Measurements from ENCODE around the gene AQP7.
"Not testable (repeated sequence)": the region's sequence is repeated elsewhere in the genome, so short reads cannot be mapped to it uniquely, and the experiment has no call there.

Gene AQP7

DNA sequence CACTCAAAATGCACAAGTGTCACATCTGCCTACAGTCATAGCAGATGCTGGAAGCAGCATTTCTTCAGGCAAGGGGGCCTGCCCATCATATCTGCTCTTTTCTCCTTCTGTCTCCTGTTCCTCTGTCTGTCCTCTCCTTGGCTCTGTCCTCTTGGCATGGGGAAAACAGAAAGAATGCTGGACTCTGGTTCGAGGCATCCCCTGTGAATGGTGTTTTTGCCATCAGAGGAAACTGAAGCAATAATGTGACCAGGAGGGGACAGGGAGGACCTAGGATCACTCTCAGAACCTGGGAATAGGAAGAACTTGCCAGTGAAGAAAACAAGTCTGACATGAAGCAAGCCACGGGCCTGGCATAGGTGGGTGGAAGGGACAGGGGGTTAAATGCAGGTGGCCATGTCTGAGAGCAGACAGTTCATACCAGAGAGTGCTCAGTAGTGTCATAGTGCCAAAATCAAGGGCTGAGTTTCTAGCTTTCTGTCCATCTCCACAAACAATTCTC lies 35.3 kb downstream of the AQP7 start:
- no peak for DNase-seq

DNA sequence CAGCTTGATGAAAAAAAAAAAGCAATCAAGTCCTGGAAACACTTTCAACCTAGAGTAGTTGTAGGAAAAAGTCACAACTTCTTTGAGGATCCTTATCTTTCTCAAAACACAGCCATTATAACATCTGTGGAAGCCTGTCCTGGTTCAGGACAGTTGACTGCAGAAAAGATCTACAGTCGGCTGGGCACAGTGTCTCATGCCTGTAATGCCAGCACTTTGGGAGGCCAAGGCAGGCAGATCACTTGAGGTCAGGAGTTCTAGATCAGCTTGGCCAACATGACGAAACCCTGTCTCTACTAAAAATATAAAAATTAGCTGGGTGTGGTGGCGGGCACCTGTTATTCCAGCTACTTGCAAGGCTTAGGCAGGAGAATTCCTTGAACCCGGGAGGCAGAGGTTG lies 37.6 kb downstream of the AQP7 start:
- DNase-seq: not testable (repeated sequence)

DNA sequence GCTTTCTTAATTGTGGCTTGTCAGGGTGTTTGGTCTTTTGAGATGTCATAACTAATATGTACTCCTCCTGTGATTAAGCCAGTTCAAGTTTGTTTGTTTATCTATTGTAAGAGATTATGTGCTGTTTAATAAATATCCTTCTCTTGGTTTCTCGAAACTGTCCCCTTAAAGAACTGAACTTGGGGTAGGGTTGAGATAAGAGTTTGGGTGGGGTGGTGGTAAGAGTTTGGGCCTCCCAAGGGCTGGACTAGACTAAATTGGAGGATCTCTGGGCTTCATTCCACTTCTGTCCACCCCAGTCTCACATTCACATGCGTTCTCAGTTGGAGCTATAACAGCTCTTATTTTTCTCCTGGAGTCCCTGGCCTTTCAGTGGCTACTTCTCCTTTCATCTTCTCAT lies 38.2 kb downstream of the AQP7 start:
- DNase-seq: no peak

DNA sequence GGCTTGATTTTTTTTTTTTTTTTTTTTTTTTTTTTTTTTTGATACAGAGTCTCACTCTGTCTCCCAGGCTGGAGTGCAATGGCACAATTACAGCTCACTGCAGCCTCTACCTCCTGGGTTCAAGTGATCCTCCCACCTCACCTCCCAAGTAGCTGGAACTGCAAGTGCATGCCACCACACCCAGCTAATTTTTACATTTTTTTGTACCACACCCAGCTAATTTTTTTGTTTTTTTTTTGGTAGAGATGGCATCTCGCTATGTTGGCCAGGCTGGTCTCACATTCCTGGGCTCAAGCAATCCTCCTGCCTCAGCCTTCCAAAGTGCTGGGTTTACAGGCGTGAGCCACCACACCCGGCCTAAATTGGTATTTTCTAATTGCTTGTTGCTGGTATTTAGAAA lies 43.7 kb downstream of the AQP7 start:
- not testable (repeated sequence) for DNase-seq

DNA sequence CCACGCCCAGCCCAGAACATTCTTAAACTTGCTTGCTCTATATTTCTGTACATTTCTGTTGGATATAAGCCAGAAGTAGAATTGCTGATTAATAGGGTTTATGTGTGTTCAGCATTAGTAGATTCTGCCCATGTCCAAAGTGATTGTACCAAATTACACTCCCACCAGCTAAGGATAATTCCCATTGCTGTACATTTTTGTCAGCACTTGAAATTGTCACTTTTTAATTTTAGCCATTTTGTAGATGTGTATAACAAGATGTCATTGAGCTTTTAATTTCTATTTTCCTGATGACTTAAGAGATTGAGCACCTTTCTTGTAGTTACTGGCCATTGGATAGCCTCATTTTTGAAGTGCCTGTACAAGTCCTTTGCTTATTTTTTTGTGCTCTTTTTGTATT lies 46.4 kb downstream of the AQP7 start:
- no peak for DNase-seq

DNA sequence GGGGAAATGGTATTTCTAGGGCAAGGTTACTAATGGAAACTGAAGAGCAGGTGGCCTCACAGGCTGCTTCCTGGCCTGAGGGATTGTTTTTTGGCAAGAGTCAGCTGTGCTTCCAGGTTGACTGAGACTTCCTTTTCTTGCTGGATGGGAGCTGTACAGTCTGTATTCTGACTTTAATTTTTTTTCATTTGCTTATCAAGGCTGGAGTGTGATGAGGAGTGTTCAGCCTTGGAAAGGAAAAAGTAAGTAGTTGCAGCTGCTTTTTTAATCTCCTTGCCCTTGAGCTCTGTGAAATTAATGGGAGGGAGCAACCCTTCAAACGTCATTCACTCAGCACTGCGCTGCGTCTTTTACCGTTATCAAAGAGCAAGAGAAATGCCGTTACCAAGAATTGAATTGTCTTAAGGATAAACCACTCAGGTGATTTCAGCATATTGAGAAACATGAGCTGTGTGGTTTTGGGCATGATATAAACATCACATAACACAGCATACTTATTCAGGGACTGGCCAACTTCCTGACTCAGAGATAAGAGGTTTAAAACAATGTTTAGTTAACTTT lies 47.6 kb downstream of the AQP7 start:
- no peak for DNase-seq

DNA sequence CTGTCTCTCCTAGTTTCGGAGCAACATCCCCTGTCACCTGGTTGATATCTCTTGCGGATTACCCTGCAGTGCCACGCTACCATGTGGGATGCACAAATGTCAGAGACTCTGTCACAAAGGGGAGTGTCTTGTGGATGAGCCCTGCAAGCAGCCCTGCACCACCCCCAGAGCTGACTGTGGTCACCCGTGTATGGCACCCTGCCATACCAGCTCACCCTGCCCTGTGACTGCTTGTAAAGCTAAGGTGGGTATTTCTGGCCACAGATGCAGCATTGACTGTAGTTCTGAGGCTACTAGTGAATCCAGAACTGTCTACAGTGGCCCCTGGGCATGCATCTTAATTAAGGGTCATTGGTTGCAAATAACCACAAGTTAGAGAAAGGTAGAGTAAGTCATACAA lies 50.8 kb downstream of the AQP7 start:
- DNase-seq: no peak

DNA sequence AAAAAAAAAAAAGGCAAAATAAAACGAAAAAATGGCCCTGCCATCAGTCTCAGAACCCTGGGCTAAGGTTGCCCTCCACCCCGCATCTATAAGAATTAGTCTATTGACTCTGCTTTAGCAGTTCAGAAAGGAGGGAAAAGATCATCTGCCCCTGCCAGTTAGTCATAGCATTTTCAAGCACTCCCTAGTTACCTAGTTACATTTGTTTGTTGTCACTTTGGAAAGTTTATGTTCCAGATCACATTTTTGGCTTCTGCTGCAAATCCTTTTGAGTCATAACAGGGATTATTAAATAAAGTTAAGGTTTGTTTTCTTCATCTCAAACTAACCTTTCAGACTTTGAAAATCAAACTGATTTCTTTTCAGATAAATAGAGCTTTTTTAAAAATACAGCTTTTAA lies 52.1 kb downstream of the AQP7 start:
- DNase-seq: no peak

DNA sequence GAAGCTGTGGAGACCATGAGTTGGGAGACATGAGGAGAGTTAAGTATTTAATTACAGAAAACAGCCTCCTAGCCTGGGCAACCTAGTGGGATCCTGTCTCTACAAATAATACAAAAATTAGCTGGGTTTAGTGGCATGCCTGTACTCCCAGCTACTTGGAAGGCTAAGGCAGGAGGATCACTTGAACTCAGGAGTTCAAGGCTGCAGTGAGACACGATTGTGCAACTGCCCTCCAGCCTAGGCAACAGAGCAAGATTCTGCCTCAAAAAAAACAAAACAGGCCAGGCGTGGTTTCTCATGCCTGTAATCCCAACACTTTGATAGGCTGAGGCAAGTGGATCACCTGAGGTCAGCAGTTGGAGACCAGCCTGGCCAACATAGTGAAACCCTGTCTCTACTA lies 52.6 kb downstream of the AQP7 start:
- no peak for DNase-seq

DNA sequence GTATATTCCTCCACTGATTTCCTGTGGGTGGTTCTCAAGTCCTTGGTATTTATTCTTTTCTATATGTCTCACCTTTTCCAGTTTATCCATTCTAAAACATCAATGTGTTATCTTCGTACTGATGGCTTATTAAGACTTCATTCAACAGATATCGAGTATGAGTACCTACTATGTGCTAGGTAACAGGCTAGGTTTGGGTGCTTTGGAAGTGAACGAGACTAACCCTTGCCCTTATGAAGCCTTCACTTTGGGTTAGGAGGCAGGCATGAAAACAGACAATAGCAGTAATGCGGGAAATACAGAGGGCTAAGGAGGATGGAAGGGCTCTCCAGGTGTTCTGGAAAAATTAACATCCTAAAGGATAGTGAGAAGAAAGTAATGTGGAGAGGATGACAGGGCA lies 53.4 kb downstream of the AQP7 start:
- no peak for DNase-seq

DNA sequence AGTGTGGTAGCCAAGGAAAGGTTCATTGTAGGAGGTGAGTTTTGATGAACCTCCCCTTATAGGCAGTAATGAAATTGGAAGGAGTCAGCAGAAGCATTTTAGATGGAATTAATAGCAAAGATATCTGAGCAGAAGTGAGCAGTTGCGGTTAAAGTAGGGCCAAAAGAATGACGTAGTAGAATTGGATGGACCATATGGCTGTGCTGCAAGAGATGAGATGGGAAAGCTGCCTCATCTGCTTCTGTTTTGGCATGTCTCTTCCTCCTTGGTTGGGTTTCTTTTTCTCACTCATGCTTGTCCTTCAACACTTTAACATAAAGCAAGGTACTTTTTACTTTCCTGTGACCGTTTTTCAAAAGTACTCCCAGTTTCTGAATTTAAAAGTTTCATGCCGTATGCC lies 55.8 kb downstream of the AQP7 start:
- DNase-seq: no peak

DNA sequence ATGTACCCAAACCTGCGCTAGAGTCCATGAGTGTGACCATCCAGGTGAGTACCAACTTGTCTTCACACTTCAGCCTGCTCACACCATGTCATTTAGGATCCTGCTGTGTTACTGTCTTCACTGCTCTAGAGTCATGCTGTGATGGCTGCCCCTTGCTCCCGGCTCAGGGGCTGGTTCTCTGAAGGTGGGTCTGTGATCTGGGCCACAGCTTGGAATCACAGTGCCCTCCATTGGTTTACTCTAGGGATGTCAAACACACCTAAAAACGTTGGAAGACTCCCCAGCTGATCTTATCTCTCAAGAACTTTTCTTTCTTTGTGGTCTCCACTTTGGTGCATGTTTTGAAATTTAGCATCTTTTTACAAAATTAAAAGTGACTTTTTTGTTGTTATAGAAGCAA lies 58.2 kb downstream of the AQP7 start:
- DNase-seq: no peak

DNA sequence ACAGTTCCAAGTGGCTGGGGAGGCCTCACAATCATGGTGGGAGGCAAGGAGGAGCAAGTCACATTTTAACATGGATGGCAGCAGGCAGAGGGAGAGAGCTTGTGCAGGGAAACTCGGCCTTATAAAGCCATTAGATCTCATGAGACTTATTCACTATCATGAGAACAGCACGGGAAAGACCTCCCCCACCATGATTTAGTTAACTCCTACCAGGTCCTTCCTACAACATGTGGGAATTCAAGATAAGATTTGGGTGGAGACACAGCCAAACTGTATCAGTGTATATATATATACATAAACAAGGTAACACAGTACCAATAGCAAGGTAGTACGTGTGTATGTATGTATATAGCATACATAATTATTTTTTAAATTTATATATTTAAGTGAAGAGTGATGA lies 61.2 kb downstream of the AQP7 start:
- DNase-seq: no peak

DNA sequence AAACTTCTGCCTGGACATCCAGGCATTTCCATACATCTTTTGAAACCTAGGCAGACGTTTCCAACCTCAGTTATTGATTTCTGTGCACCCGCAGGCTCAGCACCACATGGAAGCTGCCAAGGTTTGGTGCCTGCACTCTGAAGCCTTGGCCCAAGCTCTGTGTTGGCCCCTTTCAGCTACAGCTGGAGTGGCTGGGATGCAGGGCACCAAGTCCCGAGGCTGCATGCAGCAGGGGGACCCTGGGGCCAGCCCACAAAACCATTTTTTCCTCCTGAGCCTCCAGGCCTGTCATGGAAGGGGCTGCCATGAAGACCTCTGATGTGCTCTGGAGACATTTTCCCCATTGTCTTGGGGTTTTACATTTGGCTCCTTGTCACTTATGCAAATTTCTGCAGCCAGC lies 62.2 kb downstream of the AQP7 start:
- no peak for DNase-seq

All from NCI-H345 (cell line).